ENCODE data around the gene ASB2. TPM values are rescaled to one million over a fixed set of nuclear protein-coding genes. Genes with fewer than 3 reads are reported as not detected.

Gene ASB2
- total RNA-seq, 4 donors from 2014 or later = 0.60 to 2.1 (median 1.8) TPM; not detected in 1

DNA sequence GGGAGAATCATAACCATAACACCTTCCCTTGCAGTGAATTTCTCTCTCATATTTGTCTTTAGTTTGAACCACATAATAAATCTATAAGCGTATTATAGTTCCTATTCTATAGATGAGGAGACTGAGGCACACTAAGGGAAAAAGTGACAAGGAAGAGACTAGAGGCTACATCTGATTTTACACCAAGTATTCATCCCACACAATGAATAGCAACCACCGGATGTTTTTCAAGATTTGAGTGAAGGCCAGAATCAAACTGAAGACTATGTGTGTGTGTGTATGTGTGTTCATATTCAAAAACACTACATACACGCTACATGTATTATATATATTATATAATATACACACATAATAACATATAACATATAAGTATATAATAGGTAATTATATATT is 4.7 kb downstream of the ASB2 start:
- DNase-seq (ENCODE audit: low spot score in 2 of 2) = no peak
- peaks cover 0 to 23% (median 14%) of the 10 kb centered on the region in 4 donors for H3K4me1 ChIP-seq
- H3K36me3 ChIP-seq = no peaks in the 10 kb centered on the region
- WGBS, 2 donors = 70 to 72% methylated on average over 3 of the region's 3 CpGs
- no peaks in the 10 kb centered on the region for H3K27me3 ChIP-seq
- TF ChIP-seq EP300 (IDR thresholded peaks at IDR 0.05) = no peak
- TF ChIP-seq, protein P1, sequence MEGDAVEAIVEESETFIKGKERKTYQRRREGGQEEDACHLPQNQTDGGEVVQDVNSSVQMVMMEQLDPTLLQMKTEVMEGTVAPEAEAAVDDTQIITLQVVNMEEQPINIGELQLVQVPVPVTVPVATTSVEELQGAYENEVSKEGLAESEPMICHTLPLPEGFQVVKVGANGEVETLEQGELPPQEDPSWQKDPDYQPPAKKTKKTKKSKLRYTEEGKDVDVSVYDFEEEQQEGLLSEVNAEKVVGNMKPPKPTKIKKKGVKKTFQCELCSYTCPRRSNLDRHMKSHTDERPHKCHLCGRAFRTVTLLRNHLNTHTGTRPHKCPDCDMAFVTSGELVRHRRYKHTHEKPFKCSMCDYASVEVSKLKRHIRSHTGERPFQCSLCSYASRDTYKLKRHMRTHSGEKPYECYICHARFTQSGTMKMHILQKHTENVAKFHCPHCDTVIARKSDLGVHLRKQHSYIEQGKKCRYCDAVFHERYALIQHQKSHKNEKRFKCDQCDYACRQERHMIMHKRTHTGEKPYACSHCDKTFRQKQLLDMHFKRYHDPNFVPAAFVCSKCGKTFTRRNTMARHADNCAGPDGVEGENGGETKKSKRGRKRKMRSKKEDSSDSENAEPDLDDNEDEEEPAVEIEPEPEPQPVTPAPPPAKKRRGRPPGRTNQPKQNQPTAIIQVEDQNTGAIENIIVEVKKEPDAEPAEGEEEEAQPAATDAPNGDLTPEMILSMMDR (IDR thresholded peaks at IDR 0.05) = no peak
- no peak for TF ChIP-seq POLR2A (IDR thresholded peaks at IDR 0.05)
- H3K27ac ChIP-seq = no peak overlapping the region
- H3K9me3 ChIP-seq = no peaks in the 10 kb centered on the region
- no peak overlapping the region for H3K4me3 ChIP-seq

DNA sequence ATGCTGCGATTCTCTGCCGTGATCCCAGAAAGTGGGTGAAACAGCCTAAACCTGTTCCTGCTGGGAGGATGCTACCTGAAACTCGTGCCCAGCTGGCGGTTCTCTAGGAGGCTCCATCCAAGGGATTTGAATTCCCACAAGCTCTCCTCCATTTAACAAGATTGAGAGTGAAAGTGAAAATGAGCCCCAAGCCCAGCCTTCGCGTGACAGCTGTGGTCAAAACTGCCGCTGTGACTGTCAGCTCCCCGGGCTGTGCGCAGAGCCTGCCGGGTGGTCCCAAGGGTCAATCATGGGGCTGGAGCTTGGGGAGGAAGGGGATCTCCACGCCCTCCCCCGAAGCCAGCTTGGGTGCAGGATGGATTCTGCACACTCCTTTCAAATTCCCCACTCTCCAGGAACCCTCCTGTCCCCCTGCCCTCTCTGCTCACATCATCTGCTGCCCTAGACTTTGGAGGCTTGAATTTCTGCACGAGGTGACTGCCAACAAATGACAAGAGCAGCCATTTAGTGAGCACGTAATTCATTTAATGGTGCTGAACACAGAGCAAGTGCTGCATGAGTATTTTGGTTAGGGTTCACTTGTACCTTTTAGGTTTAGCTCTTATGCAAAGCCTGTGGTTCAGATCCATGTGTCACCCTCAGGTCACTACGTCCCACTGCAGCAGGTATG is 5.3 kb downstream of the ASB2 start:
- Histone ChIP-seq H3K27me3 (no peaks in the 10 kb centered on the region), H3K27ac (peak overlapping the region in 2 of 4 donors; percentile 47 to 48), H3K4me3 (peak overlapping the region in 2 of 4 donors; percentile 33 to 40), H3K4me1 (peaks cover 0 to 23% (median 14%) of the 10 kb centered on the region in 4 donors), H3K36me3 (no peaks in the 10 kb centered on the region), H3K9me3 (no peaks in the 10 kb centered on the region)
- 47 to 59% methylated on average over 11 to 15 of the region's 15 CpGs for WGBS, 2 donors
- TF ChIP-seq EP300 (IDR thresholded peaks at IDR 0.05) (no peak), POLR2A (IDR thresholded peaks at IDR 0.05) (no peak)
- TF ChIP-seq, protein P1 (IDR thresholded peaks at IDR 0.05) = peak in 1 of 5 experiments; percentile 1
- no peak for DNase-seq (ENCODE audit: low spot score in 2 of 2)

DNA sequence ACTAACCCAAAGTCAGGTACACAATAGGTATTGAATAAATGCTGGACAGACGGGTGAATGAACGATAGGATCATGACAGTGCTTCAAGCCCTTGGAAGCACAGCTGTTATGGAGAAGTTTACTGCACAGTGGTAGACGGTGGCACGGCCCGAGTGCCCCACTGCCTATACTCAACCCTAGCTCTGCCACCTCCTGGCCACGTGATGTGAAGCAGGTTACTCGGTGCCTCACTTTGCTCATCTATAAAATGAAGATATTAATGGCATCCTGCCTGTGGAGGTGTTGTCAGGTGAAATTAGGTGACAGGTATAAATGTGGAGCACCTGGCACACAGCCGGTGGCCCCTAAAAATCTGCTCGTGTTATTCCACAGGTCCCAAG is 5.8 kb downstream of the ASB2 start:
- peak overlapping the region in 2 of 4 donors; percentile 33 to 40 for H3K4me3 ChIP-seq
- TF ChIP-seq POLR2A (IDR thresholded peaks at IDR 0.05) = no peak
- TF ChIP-seq, protein P1 (IDR thresholded peaks at IDR 0.05) = peak in 2 of 5 experiments; percentile 19 to 25
- no peak for TF ChIP-seq EP300 (IDR thresholded peaks at IDR 0.05)
- no peaks in the 10 kb centered on the region for H3K27me3 ChIP-seq
- DNase-seq (ENCODE audit: low spot score in 2 of 2) = no peak
- H3K9me3 ChIP-seq = no peaks in the 10 kb centered on the region
- H3K4me1 ChIP-seq = peaks cover 0 to 19% (median 16%) of the 10 kb centered on the region in 4 donors
- peak overlapping the region in 2 of 4 donors; percentile 47 to 48 for H3K27ac ChIP-seq
- 54 to 58% methylated on average over 9 of the region's 9 CpGs for WGBS, 2 donors
- H3K36me3 ChIP-seq = no peaks in the 10 kb centered on the region

DNA sequence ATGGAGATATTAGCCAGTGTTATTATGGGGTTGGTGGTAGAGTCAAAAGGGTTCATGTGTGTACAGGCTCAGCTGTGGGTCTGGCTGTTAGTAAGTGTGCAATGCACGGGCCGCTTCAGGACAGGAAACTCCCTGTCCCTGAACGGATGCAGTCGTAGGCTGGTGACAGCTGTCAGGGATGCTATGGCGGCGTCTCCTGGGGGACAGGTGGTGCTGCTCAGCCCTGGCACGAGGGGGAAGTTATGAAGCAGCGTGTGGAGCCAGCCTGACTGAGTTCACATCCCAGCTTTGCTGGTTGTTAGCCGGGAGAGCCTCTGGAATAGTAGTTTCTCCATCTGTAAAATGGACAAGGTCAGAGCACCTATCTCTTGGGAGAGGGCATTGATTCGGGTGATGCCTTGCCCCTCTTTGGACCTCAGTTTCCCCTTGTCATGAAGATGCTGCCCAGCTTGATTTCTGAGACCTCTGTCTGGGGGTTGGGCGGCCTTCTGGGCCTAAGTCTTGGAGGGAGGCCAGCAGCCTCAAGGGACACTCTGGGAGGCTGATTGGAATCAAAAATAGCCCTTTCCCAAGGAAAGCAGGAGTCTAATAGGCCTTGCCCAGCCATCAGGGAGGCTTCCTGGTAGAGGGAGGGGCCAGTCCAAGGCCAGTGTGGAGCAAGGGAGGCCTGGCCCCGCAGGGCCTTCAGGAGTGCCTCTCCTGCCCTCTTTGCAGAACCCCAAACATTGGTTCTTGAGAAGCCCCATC is 7.1 kb downstream of the ASB2 start:
- TF ChIP-seq POLR2A (IDR thresholded peaks at IDR 0.05) = no peak
- TF ChIP-seq EP300 (IDR thresholded peaks at IDR 0.05) = no peak
- TF ChIP-seq, protein P1 (IDR thresholded peaks at IDR 0.05) = no peak
- Histone ChIP-seq H3K27ac (no peak overlapping the region), H3K4me1 (peaks cover 0 to 17% (median 10%) of the 10 kb centered on the region in 4 donors)

More for the DNA sequence above, 7.1 kb downstream of the ASB2 start:
- Histone ChIP-seq H3K36me3 (no peaks in the 10 kb centered on the region), H3K27me3 (no peaks in the 10 kb centered on the region), H3K9me3 (no peaks in the 10 kb centered on the region), H3K4me3 (no peak overlapping the region)
- WGBS, 2 donors = 79 to 80% methylated on average over 11 to 12 of the region's 12 CpGs
- no peak for DNase-seq (ENCODE audit: low spot score in 2 of 2)
